ENCODE data around the gene ATIC.

DNA sequence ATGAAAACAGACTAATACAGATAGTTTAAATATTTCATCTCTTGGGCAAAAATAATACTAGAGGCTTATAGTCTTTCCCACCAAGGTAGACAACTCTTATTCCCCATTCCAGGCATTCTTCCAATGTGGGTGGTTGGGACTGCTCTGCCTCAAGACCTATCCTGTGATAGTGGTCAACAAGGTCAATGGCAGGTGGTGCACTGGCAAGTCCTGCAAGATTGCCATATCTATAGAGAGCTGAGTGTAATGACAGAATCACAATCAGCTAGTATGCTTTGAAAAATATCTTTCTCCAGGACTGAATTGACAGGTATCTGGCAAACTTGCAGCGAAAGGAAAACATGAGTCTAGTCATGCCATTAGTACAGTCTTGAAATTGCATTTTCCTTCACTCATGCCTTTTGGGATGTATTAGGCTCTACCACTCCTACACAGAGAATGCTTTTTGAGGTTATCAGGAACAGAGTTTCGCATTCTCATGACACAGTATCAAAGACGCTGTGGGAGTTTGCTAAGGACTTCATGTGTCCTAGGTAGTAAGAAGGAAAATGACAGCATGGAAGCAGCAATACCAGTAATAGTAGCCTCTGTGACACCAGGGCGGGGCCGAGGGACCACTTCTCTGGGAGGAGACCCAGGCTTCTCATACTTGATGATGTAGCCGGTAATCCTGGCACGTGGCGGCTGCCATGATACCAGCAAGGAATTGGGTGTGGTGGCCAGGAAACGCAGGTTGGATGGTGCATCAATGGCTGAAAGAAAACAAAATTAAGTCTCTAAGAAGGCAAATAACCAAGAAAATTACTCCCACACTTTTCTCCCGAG is 63.0 kb downstream of the ATIC start:
- TF ChIP-seq, protein P1, sequence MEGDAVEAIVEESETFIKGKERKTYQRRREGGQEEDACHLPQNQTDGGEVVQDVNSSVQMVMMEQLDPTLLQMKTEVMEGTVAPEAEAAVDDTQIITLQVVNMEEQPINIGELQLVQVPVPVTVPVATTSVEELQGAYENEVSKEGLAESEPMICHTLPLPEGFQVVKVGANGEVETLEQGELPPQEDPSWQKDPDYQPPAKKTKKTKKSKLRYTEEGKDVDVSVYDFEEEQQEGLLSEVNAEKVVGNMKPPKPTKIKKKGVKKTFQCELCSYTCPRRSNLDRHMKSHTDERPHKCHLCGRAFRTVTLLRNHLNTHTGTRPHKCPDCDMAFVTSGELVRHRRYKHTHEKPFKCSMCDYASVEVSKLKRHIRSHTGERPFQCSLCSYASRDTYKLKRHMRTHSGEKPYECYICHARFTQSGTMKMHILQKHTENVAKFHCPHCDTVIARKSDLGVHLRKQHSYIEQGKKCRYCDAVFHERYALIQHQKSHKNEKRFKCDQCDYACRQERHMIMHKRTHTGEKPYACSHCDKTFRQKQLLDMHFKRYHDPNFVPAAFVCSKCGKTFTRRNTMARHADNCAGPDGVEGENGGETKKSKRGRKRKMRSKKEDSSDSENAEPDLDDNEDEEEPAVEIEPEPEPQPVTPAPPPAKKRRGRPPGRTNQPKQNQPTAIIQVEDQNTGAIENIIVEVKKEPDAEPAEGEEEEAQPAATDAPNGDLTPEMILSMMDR (IDR thresholded peaks at IDR 0.05), result no peak
- no peak for TF ChIP-seq EP300 (IDR thresholded peaks at IDR 0.05)
- TF ChIP-seq, protein P2, sequence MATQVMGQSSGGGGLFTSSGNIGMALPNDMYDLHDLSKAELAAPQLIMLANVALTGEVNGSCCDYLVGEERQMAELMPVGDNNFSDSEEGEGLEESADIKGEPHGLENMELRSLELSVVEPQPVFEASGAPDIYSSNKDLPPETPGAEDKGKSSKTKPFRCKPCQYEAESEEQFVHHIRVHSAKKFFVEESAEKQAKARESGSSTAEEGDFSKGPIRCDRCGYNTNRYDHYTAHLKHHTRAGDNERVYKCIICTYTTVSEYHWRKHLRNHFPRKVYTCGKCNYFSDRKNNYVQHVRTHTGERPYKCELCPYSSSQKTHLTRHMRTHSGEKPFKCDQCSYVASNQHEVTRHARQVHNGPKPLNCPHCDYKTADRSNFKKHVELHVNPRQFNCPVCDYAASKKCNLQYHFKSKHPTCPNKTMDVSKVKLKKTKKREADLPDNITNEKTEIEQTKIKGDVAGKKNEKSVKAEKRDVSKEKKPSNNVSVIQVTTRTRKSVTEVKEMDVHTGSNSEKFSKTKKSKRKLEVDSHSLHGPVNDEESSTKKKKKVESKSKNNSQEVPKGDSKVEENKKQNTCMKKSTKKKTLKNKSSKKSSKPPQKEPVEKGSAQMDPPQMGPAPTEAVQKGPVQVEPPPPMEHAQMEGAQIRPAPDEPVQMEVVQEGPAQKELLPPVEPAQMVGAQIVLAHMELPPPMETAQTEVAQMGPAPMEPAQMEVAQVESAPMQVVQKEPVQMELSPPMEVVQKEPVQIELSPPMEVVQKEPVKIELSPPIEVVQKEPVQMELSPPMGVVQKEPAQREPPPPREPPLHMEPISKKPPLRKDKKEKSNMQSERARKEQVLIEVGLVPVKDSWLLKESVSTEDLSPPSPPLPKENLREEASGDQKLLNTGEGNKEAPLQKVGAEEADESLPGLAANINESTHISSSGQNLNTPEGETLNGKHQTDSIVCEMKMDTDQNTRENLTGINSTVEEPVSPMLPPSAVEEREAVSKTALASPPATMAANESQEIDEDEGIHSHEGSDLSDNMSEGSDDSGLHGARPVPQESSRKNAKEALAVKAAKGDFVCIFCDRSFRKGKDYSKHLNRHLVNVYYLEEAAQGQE (IDR thresholded peaks at IDR 0.05), result no peak
- no peak for TF ChIP-seq RAD21 (conservative IDR thresholded peaks at IDR 0.05 in 1 of 2, IDR thresholded peaks at IDR 0.05 in 1 of 2)
- no peak for TF ChIP-seq JUNB (IDR thresholded peaks at IDR 0.05)
- TF ChIP-seq MYC (IDR thresholded peaks at IDR 0.05; ENCODE audit: borderline replicate concordance, low read length), result no peak
- TF ChIP-seq CBX2 (IDR thresholded peaks at IDR 0.05; ENCODE audit: borderline replicate concordance, low read depth), result no peak
- TF ChIP-seq CEBPB (IDR thresholded peaks at IDR 0.05), result no peak
- no peak for TF ChIP-seq KDM5A (IDR thresholded peaks at IDR 0.05)
- TF ChIP-seq ZFP36 (IDR thresholded peaks at IDR 0.05; ENCODE audit: borderline replicate concordance, partially characterized antibody), result no peak
- no peak for TF ChIP-seq POLR2A (IDR thresholded peaks at IDR 0.05; ENCODE audit: low read length)
- TF ChIP-seq RNF2 (IDR thresholded peaks at IDR 0.05; ENCODE audit: borderline replicate concordance, low read depth), result no peak
- no peak for TF ChIP-seq SMC3 (IDR thresholded peaks at IDR 0.05)

Measured in A549 (cell line).